Breast epithelium (tissue), 3 donors: Measurements from ENCODE around the gene SLC22A23.

Source experiments
- CTCF ChIP-seq, 3 donors: fragments of 450-650 bp; IDR thresholded peaks; one replicate each; pipeline ENCODE4 v1.5.1; 2016 to 2017; ENCODE audit warnings: antibody characterized with exemption in 3 of 3, mild to moderate bottlenecking in 3 of 3, moderate library complexity in 3 of 3
- POLR2A ChIP-seq: fragments of 450-650 bp; IDR thresholded peaks from one replicate; pipeline ENCODE4 v1.6.1; 2016; ENCODE audit warnings: antibody characterized with exemption, mild to moderate bottlenecking, moderate library complexity
- POLR2AphosphoS5 ChIP-seq, 3 donors: sonication (generic); formaldehyde crosslinking; IDR thresholded peaks; one replicate each; pipeline ENCODE4 v1.6.1; 2017; ENCODE audit warnings: antibody characterized with exemption in 3 of 3

DNA sequence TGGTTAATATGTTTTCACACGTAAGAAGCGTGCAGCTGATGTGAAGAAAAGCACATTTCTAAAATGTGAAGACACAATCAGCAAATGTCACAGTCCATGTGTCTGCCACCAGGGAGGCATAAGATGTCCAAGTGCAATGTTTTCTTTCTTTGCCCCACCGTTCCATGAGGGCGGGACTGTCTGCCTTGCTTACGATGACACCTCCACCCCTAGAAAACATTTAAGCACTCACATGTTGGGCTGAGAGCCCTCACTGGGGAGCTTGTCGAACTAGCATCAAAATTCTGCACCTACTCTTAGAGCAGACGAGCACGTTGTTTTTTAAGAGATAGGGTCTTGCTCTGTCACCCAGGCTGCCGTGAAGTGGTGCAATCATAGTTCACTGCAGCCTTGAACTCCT is 140.5 kb downstream of the SLC22A23 start:
- TF ChIP-seq CTCF (IDR thresholded peaks at IDR 0.05) (no peak), POLR2A (no peak), POLR2AphosphoS5 (IDR thresholded peaks at IDR 0.05) (no peak)
